Vagina (tissue), 2 donors: ENCODE data around the gene CRTAC1.

ENCODE experiments used
- POLR2AphosphoS5 ChIP-seq, 2 donors: sonication (generic); formaldehyde crosslinking; IDR thresholded peaks; one replicate each; pipeline ENCODE4 v1.9.0; 2017; ENCODE audit warnings: antibody characterized with exemption in 2 of 2, mild to moderate bottlenecking in 2 of 2, low read depth in 1 of 2; ENCODE audit not compliant: insufficient read depth in 1 of 2
- TF ChIP-seq, protein P1 (sequence below), 3 experiments: fragments of 450-650 bp in 2 of 3; fragments of 200-600 bp in 1 of 3; sonication (generic) in 1 of 3; IDR thresholded peaks; one replicate each; pipeline ENCODE4 v1.5.1; 2017 to 2019; ENCODE audit warnings: antibody characterized with exemption in 3 of 3, mild to moderate bottlenecking in 2 of 3, moderate library complexity in 2 of 3

DNA sequence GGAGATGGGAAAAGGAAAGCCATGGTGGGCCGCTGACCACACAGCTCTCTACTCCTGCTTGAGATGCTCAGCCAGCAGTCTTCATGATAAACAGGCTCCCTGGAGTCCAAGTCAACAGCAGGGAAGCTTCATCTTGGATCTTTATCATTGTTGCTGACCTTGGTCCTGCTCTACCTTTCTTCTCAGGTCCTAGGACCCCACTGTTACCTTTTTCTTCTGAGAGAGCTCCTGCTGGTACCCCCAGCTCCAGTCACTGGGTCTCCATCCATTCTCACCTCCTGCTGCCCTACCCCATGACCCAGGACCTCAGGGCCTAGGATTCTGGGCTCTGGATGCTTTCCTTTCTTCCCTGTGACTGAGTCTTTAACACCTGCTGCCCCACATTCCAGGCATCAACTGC, 5.2 kb upstream of the CRTAC1 start:
- TF ChIP-seq, protein P1, sequence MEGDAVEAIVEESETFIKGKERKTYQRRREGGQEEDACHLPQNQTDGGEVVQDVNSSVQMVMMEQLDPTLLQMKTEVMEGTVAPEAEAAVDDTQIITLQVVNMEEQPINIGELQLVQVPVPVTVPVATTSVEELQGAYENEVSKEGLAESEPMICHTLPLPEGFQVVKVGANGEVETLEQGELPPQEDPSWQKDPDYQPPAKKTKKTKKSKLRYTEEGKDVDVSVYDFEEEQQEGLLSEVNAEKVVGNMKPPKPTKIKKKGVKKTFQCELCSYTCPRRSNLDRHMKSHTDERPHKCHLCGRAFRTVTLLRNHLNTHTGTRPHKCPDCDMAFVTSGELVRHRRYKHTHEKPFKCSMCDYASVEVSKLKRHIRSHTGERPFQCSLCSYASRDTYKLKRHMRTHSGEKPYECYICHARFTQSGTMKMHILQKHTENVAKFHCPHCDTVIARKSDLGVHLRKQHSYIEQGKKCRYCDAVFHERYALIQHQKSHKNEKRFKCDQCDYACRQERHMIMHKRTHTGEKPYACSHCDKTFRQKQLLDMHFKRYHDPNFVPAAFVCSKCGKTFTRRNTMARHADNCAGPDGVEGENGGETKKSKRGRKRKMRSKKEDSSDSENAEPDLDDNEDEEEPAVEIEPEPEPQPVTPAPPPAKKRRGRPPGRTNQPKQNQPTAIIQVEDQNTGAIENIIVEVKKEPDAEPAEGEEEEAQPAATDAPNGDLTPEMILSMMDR (IDR thresholded peaks at IDR 0.05) = no peak
- TF ChIP-seq POLR2AphosphoS5 (IDR thresholded peaks at IDR 0.05; ENCODE audit: insufficient read depth in 1 of 2, low read depth in 1 of 2) = no peak
